ENCODE results near the gene TRAF3IP1. TPM values are rescaled to one million over a fixed set of nuclear protein-coding genes. Genes with fewer than 3 reads are reported as not detected.
"Not testable (repeated sequence)": the region's sequence is repeated elsewhere in the genome, so short reads cannot be mapped to it uniquely, and the experiment has no call there.

TRAF3IP1 gene
- total RNA-seq, 4 donors from 2014 or later = 12.6 to 41.8 (median 27.6) TPM

DNA sequence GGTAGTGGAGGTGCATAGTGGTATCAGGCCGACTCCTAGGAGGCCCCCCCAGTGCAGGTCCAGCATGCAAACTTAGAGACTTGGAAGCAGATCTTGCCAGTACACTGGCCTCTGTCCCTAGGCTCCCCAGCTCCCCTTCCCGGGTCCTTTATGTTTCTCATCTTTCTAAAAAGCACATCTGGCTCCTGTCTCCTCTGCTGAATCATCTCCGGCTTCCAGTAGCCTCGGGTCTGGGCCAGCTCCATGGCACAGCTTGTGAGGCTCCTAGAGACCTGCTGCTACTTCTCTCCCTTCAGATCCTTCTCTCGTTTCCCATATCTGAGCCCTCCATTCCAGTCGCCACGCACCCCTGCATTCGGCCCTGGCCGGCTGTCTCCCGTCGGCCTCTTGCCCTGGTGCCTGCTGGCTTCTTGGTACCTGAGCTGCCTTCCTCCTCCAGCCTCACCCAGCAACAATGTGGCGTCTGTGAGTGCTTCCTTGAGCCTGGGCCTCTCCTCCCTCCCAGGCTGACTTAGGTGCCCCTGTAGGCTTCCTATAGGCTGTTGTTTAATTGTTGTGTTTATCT, 6.6 kb downstream of the TRAF3IP1 start:
- no peak for DNase-seq
- Histone ChIP-seq H3K27me3 (no peaks in the 10 kb centered on the region), H3K4me3 (no peak overlapping the region), H3K4me1 (no peaks in the 10 kb centered on the region), H3K27ac (no peak overlapping the region), H3K36me3 (no peaks in the 10 kb centered on the region), H3K9me3 (no peaks in the 10 kb centered on the region)
- TF ChIP-seq, protein P1, sequence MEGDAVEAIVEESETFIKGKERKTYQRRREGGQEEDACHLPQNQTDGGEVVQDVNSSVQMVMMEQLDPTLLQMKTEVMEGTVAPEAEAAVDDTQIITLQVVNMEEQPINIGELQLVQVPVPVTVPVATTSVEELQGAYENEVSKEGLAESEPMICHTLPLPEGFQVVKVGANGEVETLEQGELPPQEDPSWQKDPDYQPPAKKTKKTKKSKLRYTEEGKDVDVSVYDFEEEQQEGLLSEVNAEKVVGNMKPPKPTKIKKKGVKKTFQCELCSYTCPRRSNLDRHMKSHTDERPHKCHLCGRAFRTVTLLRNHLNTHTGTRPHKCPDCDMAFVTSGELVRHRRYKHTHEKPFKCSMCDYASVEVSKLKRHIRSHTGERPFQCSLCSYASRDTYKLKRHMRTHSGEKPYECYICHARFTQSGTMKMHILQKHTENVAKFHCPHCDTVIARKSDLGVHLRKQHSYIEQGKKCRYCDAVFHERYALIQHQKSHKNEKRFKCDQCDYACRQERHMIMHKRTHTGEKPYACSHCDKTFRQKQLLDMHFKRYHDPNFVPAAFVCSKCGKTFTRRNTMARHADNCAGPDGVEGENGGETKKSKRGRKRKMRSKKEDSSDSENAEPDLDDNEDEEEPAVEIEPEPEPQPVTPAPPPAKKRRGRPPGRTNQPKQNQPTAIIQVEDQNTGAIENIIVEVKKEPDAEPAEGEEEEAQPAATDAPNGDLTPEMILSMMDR (IDR thresholded peaks at IDR 0.05) = no peak
- no peak for TF ChIP-seq POLR2A (IDR thresholded peaks at IDR 0.05)
- intact Hi-C loops (cut with DNase I; ENCODE audit: low total_unique reads) = no loop called here

DNA sequence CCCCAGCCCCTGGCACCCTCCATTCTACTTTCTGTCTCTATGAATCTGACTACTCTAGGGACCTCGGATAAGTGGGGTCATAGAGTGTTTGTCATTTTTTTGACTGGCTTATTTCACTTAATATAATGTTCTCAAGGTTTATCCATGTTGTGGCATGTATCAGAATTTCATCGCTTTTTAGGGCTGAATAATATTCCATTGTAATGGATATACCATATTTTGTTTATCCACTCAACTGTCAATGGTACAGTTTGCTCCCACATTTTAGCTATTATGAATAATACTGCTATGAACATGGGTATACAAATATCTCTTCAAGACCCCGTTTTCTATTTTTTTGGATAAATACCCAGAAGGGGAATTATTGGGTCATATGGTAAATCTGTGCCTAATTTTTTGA, 7.4 kb downstream of the TRAF3IP1 start:
- Histone ChIP-seq H3K27ac (no peak overlapping the region), H3K4me1 (no peaks in the 10 kb centered on the region), H3K9me3 (no peaks in the 10 kb centered on the region), H3K36me3 (no peaks in the 10 kb centered on the region), H3K4me3 (no peak overlapping the region), H3K27me3 (no peaks in the 10 kb centered on the region)
- TF ChIP-seq, protein P1 (IDR thresholded peaks at IDR 0.05) = no peak
- no peak for TF ChIP-seq POLR2A (IDR thresholded peaks at IDR 0.05)
- no peak for DNase-seq
- intact Hi-C loops (cut with DNase I; ENCODE audit: low total_unique reads) = no loop called here

DNA sequence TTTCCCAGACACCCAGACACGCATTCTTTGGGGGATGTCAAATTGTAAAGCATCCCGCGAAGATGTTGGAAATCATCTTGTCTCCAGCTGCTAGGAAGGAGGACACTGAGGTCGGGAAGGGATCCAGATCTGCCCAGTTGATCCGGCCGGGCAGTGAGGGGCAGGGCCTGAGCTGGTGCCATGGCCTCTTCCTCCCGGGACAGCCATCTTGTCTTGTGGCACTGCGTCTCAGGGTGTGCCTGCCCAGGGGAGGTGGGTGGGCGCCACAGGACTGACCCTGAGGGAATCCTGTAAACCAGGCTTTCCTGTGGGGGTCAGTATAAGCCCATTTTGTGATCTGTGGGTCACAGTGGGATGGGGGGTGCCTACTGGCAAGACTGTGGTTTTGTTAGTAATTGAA, 10.1 kb downstream of the TRAF3IP1 start:
- H3K9me3 ChIP-seq = no peaks in the 10 kb centered on the region
- TF ChIP-seq, protein P1 (IDR thresholded peaks at IDR 0.05) = no peak
- TF ChIP-seq POLR2A (IDR thresholded peaks at IDR 0.05) = no peak
- H3K27me3 ChIP-seq = no peaks in the 10 kb centered on the region
- no peak overlapping the region for H3K4me3 ChIP-seq
- no peak overlapping the region for H3K27ac ChIP-seq
- DNase-seq = no peak
- no peaks in the 10 kb centered on the region for H3K4me1 ChIP-seq
- intact Hi-C loops (cut with DNase I; ENCODE audit: low total_unique reads) = no loop called here
- peaks cover 0 to 3% of the 10 kb centered on the region in 2 donors for H3K36me3 ChIP-seq

DNA sequence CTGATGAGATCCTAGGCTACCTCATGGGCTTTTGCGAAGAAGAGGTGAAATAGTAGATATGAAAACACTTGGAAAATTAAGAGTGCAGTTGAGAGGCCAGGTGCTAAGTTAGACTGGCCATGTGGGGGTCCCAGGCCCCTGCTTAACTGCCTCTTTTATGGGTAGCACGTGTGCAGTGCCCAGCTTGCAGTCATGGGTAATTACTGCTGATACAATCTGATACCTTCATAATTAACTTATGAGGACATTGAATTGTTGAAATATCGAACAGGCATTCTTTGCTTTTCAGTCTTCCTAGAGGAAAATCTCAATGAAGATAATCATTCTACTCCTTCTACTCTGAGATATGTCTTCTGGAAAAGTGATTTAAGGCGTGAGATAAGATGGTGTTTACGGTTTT, 11.6 kb downstream of the TRAF3IP1 start:
- DNase-seq = no peak
- H3K4me1 ChIP-seq = no peaks in the 10 kb centered on the region
- H3K36me3 ChIP-seq = peaks cover 0 to 3% of the 10 kb centered on the region in 2 donors
- intact Hi-C loops (cut with DNase I; ENCODE audit: low total_unique reads) = no loop called here
- no peak overlapping the region for H3K27ac ChIP-seq
- no peaks in the 10 kb centered on the region for H3K9me3 ChIP-seq
- no peak overlapping the region for H3K4me3 ChIP-seq
- TF ChIP-seq, protein P1 (IDR thresholded peaks at IDR 0.05) = no peak
- TF ChIP-seq POLR2A (IDR thresholded peaks at IDR 0.05) = no peak
- H3K27me3 ChIP-seq = no peaks in the 10 kb centered on the region

DNA sequence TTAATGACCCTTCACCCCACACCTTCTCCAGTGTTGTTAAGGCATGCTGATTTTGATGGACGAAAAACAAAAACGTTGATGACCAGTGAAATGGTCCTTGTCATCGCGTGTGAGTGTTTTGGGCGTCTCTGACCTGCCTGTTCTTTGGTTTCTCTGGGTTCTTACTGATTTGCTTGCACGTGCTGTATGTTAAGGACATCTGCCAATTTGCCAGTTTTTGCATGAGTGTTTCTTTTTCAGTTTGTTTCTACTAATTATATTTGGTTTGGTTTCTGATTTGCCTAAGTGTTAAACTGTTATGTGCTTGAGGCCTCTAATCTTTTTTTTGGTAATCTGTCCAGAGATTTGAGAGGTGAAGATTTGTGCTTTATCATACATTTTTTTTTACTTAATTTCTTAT, 14.6 kb downstream of the TRAF3IP1 start:
- Histone ChIP-seq H3K4me1 (no peaks in the 10 kb centered on the region), H3K27ac (no peak overlapping the region), H3K27me3 (no peaks in the 10 kb centered on the region), H3K9me3 (no peaks in the 10 kb centered on the region), H3K36me3 (peaks cover 0 to 3% of the 10 kb centered on the region in 2 donors), H3K4me3 (no peak overlapping the region)
- no peak for TF ChIP-seq POLR2A (IDR thresholded peaks at IDR 0.05)
- intact Hi-C loops (cut with DNase I; ENCODE audit: low total_unique reads) = no loop called here
- no peak for DNase-seq

DNA sequence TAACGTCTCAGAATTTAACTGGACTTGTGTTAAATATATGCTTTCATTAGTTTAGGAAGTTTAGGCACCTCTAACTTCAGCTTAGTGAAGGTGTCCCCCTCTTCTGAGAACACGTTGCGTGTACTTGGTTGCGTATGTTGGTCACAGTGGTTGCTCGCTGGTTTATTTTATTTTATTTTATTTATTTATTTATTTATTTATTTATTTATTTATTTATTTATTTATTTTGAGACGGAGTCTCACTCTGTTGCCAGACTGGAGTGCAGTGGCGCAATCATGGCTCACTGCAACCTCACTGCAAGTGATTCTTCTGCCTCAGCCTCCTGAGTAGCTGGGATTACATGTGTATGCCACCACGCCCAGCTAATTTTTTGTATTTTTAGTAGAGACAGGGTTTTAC, 15.3 kb downstream of the TRAF3IP1 start:
- intact Hi-C loops (cut with DNase I; ENCODE audit: low total_unique reads) = not testable (repeated sequence)

More for the DNA sequence above, 15.3 kb downstream of the TRAF3IP1 start:
- H3K4me1 ChIP-seq, DNase-seq, H3K36me3 ChIP-seq, H3K4me3 ChIP-seq, H3K27me3 ChIP-seq, H3K9me3 ChIP-seq, H3K27ac ChIP-seq: not testable (repeated sequence)

Measured in uterus (tissue), 4 donors.